Upper lobe of left lung (tissue), 6 donors: Measurements from ENCODE around the gene NKX2-3. TPM values are rescaled to one million over a fixed set of nuclear protein-coding genes. Genes with fewer than 3 reads are reported as not detected.

Experiments
- ATAC-seq, 2 donors: fragments of 200-7000 bp; cut with Tn5 transposase; one replicate each; pipeline ENCODE4 v1.9.1; 2022; ENCODE audit warnings: mild to moderate bottlenecking in 2 of 2, moderate library complexity in 2 of 2; ENCODE audit not compliant: low FRiP score in 2 of 2
- DNase-seq, 2 donors: peaks; one replicate each; pipeline ENCODE4 v3.0.0-alpha.2; 2019 to 2020
- H3K27ac ChIP-seq, 4 donors: fragments of 200-600 bp; sonication (generic); one replicate each; pipeline ENCODE4 v1.5.1; 2016 to 2019
- H3K27me3 ChIP-seq, 4 donors: fragments of 200-600 bp; sonication (generic); one replicate each; pipeline ENCODE4 v1.5.1; 2017 to 2019
- H3K36me3 ChIP-seq, 4 donors: fragments of 200-600 bp; sonication (generic); one replicate each; pipeline ENCODE4 v1.5.1; 2016 to 2019
- H3K4me1 ChIP-seq, 4 donors: fragments of 200-600 bp; sonication (generic); one replicate each; pipeline ENCODE4 v1.5.1; 2018 to 2019
- H3K4me3 ChIP-seq, 4 donors: fragments of 200-600 bp; sonication (generic); one replicate each; pipeline ENCODE4 v1.5.1; 2017 to 2019; ENCODE audit warnings: mild to moderate bottlenecking in 2 of 4, moderate library complexity in 1 of 4
- H3K9me3 ChIP-seq, 4 donors: fragments of 200-600 bp; sonication (generic); one replicate each; pipeline ENCODE4 v1.5.1; 2018 to 2019
- EP300 ChIP-seq, 4 donors: sonication (generic); formaldehyde crosslinking; IDR thresholded peaks; one replicate each; pipeline ENCODE4 v1.5.1; 2017; ENCODE audit warnings: antibody characterized with exemption in 4 of 4, control low read depth in 2 of 4
- POLR2A ChIP-seq, 4 donors: fragments of 450-650 bp; IDR thresholded peaks; one replicate each; pipeline ENCODE4 v1.5.1; 2016 to 2017; ENCODE audit warnings: antibody characterized with exemption in 4 of 4, mild to moderate bottlenecking in 2 of 4
- POLR2AphosphoS5 ChIP-seq, 2 donors: sonication (generic); formaldehyde crosslinking; IDR thresholded peaks; one replicate each; pipeline ENCODE4 v1.5.1; 2017; ENCODE audit warnings: antibody characterized with exemption in 2 of 2
- WGBS, 2 donors: methylation state at CpG; one replicate each; pipeline ENCODE4 v1.1.5; 2017 to 2018; 5-methylcytosine and 5-hydroxymethylcytosine counted together
- total RNA-seq, 6 donors: library from RNA; depleted of rRNA in 4 of 6; stranded (reverse); fragments of >200 nt in 4 of 6; gene quantifications; one replicate each; pipeline versions ENCODE4 v1.1.0 to v1.2.1, GENCODE V29; 2016 to 2021
- TF ChIP-seq, protein P1 (sequence below), 6 experiments: fragments of 450-650 bp in 4 of 6; fragments of 200-600 bp in 2 of 6; sonication (generic) in 2 of 6; IDR thresholded peaks; one replicate each; pipeline ENCODE4 v1.5.1; 2016 to 2019; ENCODE audit warnings: antibody characterized with exemption in 6 of 6
- donor health status: DM: no; HTN: no; CAD: no; lungs with moderate emphysema.
- donor health status: DM: no; HTN: yes; CAD: no; lungs with severe emphysema.

NKX2-3 gene
- total RNA-seq, 6 donors from 2014 or later = 0.10 to 0.20 TPM; not detected in 4

DNA sequence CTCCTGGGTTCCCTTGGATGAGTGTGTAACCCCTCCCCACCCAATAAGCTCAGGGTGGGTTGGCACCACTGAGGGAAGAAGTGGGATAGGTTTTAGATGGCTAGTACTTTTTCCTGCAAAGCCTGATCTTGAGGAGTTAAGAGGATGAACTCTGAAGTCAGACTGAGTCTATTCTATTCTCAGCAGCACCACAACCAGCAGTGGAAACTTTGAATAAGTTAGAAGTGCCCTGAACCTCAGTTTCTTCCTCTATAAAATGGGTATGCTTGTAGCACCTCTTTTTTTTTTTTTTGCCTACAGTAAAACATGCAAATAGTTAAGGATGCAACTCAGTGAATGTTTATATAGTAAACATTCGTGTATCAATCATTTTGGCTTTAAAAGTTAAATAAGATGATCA, 7.1 kb downstream of the NKX2-3 start:
- ATAC-seq (no peak), DNase-seq (no peak)
- Histone ChIP-seq H3K27me3 (peaks cover 0 to 64% (median 47%) of the 10 kb centered on the region in 4 donors), H3K27ac (no peak overlapping the region), H3K4me3 (no peak overlapping the region), H3K4me1 (peaks cover 36 to 43% (median 38%) of the 10 kb centered on the region in 4 donors), H3K36me3 (no peaks in the 10 kb centered on the region), H3K9me3 (no peaks in the 10 kb centered on the region)
- TF ChIP-seq EP300 (IDR thresholded peaks at IDR 0.05) = no peak
- TF ChIP-seq, protein P1, sequence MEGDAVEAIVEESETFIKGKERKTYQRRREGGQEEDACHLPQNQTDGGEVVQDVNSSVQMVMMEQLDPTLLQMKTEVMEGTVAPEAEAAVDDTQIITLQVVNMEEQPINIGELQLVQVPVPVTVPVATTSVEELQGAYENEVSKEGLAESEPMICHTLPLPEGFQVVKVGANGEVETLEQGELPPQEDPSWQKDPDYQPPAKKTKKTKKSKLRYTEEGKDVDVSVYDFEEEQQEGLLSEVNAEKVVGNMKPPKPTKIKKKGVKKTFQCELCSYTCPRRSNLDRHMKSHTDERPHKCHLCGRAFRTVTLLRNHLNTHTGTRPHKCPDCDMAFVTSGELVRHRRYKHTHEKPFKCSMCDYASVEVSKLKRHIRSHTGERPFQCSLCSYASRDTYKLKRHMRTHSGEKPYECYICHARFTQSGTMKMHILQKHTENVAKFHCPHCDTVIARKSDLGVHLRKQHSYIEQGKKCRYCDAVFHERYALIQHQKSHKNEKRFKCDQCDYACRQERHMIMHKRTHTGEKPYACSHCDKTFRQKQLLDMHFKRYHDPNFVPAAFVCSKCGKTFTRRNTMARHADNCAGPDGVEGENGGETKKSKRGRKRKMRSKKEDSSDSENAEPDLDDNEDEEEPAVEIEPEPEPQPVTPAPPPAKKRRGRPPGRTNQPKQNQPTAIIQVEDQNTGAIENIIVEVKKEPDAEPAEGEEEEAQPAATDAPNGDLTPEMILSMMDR (IDR thresholded peaks at IDR 0.05) = no peak
- no peak for TF ChIP-seq POLR2A (IDR thresholded peaks at IDR 0.05)
- TF ChIP-seq POLR2AphosphoS5 (IDR thresholded peaks at IDR 0.05) = no peak
- WGBS, 2 donors = 17 to 31% methylated on average over 1 of the region's 1 CpG

DNA sequence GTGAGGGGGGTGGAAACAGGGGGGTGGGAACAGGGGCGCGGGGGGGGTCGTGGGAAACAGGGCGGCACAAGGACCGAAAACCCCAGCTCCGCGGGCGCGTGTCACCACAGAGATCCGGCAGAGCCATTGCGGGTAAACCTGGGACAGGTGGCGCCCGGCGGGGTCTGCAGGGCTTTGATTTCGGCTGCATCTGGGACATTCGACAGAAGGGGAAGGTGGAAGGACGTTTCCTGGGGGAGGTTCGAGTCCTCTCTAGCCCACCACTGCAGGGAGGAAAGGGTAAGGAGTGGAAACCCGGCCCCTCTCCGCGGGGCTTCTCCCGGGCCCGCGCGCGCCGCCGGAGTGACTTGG, 7.5 kb downstream of the NKX2-3 start:
- DNase-seq (peak in 1 of 2 donors; percentile 72), ATAC-seq (no peak)
- H3K4me3 ChIP-seq = peak overlapping the region in 1 of 4 donors; percentile 6
- 5 to 6% methylated on average over 16 to 28 of the region's 28 CpGs for WGBS, 2 donors
- peaks cover 32 to 38% (median 34%) of the 10 kb centered on the region in 4 donors for H3K4me1 ChIP-seq
- peaks cover 0 to 59% (median 43%) of the 10 kb centered on the region in 4 donors for H3K27me3 ChIP-seq
- H3K27ac ChIP-seq = no peak overlapping the region
- no peaks in the 10 kb centered on the region for H3K9me3 ChIP-seq
- no peaks in the 10 kb centered on the region for H3K36me3 ChIP-seq
- no peak for TF ChIP-seq POLR2A (IDR thresholded peaks at IDR 0.05)

DNA sequence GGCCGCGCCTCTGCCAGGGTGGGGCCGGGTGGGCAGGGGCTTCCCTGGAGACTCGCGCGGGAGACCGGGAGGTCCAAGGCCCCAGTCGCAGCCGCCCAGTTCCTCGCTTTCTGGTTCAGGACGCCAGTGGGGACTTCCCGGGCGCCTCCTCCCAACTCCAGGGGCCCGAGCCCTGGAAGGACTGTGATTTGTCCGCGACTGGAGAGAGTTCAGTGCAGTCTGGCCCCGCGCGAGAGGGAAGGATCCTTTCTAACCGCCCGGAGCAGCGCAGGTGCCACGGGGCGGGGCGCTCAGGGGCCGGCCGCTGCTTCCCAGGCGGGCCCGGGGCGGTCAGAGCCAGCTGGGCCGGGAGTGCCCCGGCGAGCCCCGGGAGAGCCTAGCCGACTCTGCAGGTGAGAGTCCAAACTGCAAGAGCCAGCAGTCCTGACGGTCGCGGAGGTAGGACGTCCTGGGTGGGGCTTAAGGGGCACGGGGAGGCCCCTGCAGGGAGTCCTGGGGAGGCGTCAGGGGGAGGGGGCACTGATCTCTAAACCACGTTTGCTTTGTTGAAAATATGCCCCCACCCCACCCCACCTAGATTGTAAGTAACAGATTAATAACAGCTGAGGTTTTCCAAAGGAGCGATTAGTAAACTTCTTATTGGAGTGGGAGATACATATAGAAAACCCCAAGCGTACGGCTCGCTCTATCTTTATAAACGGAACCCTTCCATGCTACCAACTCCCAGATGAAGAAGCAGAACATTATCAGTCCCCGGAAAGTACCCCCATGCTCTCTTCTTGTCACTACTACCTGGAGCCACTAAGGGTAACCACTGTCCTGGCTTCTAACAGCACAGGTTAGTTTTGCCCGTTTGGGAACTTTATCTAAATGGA, 8.2 kb downstream of the NKX2-3 start:
- DNase-seq (peak; percentile 45 to 87), ATAC-seq (peak; percentile 39 to 72)
- H3K4me3 ChIP-seq = peak overlapping the region in 1 of 4 donors; percentile 6

DNA sequence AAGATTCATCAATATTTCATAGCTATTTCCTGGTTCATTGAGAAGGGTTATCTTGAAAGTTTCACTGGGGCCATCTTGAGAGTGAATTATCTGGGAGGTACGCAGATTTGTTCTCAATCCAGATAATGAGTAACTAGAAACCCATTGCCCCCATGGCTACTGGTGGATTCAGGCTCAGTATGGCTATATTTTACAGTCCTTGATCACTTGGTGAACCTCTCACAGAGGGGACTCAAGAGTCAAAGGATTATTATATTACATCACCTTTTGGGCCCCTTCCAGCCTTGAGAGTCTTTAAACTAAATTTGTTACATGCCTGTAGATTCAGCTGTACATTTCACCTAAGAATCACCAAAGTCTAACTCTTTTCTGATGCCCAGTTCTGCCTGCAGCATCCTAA, 11.6 kb downstream of the NKX2-3 start:
- H3K27me3 ChIP-seq = peaks cover 0 to 20% (median 14%) of the 10 kb centered on the region in 4 donors
- whole genome bisulfite sequencing, 2 donors = 63 to 73% methylated on average over 1 of the region's 1 CpG
- peaks cover 8 to 13% (median 10%) of the 10 kb centered on the region in 4 donors for H3K4me1 ChIP-seq
- no peaks in the 10 kb centered on the region for H3K36me3 ChIP-seq
- no peak overlapping the region for H3K4me3 ChIP-seq
- no peaks in the 10 kb centered on the region for H3K9me3 ChIP-seq
- no peak overlapping the region for H3K27ac ChIP-seq
- ATAC-seq (no peak), DNase-seq (no peak)
- TF ChIP-seq, protein P1 (IDR thresholded peaks at IDR 0.05) = no peak
- TF ChIP-seq EP300 (IDR thresholded peaks at IDR 0.05) (no peak), POLR2A (IDR thresholded peaks at IDR 0.05) (no peak)

More for the DNA sequence above, 8.2 kb downstream of the NKX2-3 start:
- TF ChIP-seq EP300 (IDR thresholded peaks at IDR 0.05) = no peak
- TF ChIP-seq POLR2AphosphoS5 (IDR thresholded peaks at IDR 0.05) = no peak
- no peak for TF ChIP-seq POLR2A (IDR thresholded peaks at IDR 0.05)
- TF ChIP-seq, protein P1 (IDR thresholded peaks at IDR 0.05) = no peak
- H3K36me3 ChIP-seq = no peaks in the 10 kb centered on the region
- peaks cover 0 to 53% (median 38%) of the 10 kb centered on the region in 4 donors for H3K27me3 ChIP-seq
- H3K27ac ChIP-seq = no peak overlapping the region
- H3K4me1 ChIP-seq = peaks cover 26 to 32% (median 28%) of the 10 kb centered on the region in 4 donors
- H3K9me3 ChIP-seq = no peaks in the 10 kb centered on the region
- 6 to 12% methylated on average over 9 to 45 of the region's 49 CpGs for WGBS, 2 donors

DNA sequence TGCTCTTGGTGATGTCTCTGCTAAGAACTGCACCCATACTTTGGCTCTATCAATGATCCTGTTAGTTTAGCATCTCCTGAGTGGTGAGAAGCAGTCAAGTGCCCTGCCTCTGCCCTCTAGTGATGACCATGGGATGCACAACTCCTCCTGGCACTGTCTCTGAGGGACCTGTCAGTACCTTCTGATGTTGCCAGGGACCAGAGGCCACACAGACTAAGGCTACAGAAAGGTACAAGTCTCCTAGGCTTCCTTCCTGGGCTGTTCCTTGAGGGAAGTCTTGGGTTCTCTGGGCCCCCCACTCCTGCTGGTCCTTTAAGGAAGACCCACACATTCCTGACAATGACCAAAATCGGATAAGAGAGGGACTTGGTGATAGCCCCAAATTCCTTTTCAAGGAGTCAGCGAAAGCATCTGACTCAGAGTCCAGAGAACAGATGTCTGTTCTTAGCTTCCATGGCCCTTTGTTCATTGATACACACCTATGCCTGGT, 15.3 kb downstream of the NKX2-3 start:
- TF ChIP-seq POLR2AphosphoS5 (IDR thresholded peaks at IDR 0.05) = no peak
- TF ChIP-seq, protein P1 (IDR thresholded peaks at IDR 0.05) = peak in 2 of 6 experiments; percentile 5 to 13
- ATAC-seq (no peak), DNase-seq (no peak)
- 71 to 79% methylated on average over 2 of the region's 2 CpGs for WGBS, 2 donors
- Histone ChIP-seq H3K4me1 (no peaks in the 10 kb centered on the region), H3K27me3 (no peaks in the 10 kb centered on the region), H3K36me3 (no peaks in the 10 kb centered on the region), H3K9me3 (no peaks in the 10 kb centered on the region), H3K27ac (no peak overlapping the region), H3K4me3 (no peak overlapping the region)
